Tongue (tissue), 1 donor: ENCODE data around the gene DCAF15. TPM values are rescaled to one million over a fixed set of nuclear protein-coding genes. Genes with fewer than 3 reads are reported as not detected.

Experiments
- total RNA-seq: library from RNA; depleted of rRNA; stranded (reverse); fragments of >200 nt; gene quantifications from one replicate; pipeline ENCODE4 v1.2.3, GENCODE V29; 2014

The DCAF15 gene
- total RNA-seq, 1 donor from 2014 or later, result 12.3 TPM

Other genes starting within 250 kb of the DCAF15 start
- gene MRI1, start 188.0 kb upstream of the DCAF15 start, total RNA-seq, result 46.8 TPM
- gene C19orf53, start 178.1 kb upstream of the DCAF15 start, total RNA-seq, result 45.6 TPM
- gene ZSWIM4, start 157.1 kb upstream of the DCAF15 start, total RNA-seq, result 10.6 TPM
- not detected for gene NANOS3, start 75.4 kb upstream of the DCAF15 start, total RNA-seq
- 3.1 TPM for gene BRME1, start 46.4 kb upstream of the DCAF15 start, total RNA-seq
- gene CC2D1A, start 46.3 kb upstream of the DCAF15 start, total RNA-seq, result 11.9 TPM
- 1.5 TPM for gene PODNL1, start 14.1 kb upstream of the DCAF15 start, total RNA-seq
- gene RFX1, start 53.8 kb downstream of the DCAF15 start, total RNA-seq, result 4.3 TPM
- not detected for gene RLN3, start 75.6 kb downstream of the DCAF15 start, total RNA-seq
- gene IL27RA, start 79.3 kb downstream of the DCAF15 start, total RNA-seq, result 4.3 TPM
- gene PALM3, start 109.6 kb downstream of the DCAF15 start, total RNA-seq, result 0.21 TPM
- 1.5 TPM for gene MISP3, start 120.3 kb downstream of the DCAF15 start, total RNA-seq
- gene C19orf67, start 133.3 kb downstream of the DCAF15 start, total RNA-seq, result not detected
- gene SAMD1, start 138.2 kb downstream of the DCAF15 start, total RNA-seq, result 24.7 TPM
- gene PRKACA, start 165.3 kb downstream of the DCAF15 start, total RNA-seq, result 209 TPM
- 6.7 TPM for gene ASF1B, start 184.1 kb downstream of the DCAF15 start, total RNA-seq